ENCODE measurements around the gene SOX15.

Gene SOX15

GRCh38 chr17:7558544-7559319 is 31.2 kb downstream of the SOX15 start, which contains the start of gene TNFSF13:
TNFSF13 (plus strand) TSS chr17:7558750; CDS start chr17:7559040, 290 bp downstream.
- peak within 1 kb of the TSS; percentile 78 for H3K4me3 Mint-ChIP-seq
- H3K4me1 Mint-ChIP-seq (ENCODE audit: low read depth) = peaks cover 52% of the 10 kb centered on the region
- peak within 1 kb of the TSS; percentile 85 for H3K27ac Mint-ChIP-seq

GRCh38 chr17:7557775-7558543 is 31.9 kb downstream of the SOX15 start:
- Mint-ChIP-seq H3K4me1 (ENCODE audit: low read depth) (peaks cover 58% of the 10 kb centered on the region), H3K4me3 (peak overlapping the region; percentile 78), H3K27ac (peak overlapping the region; percentile 85), H3K9me3 (no peaks in the 10 kb centered on the region), H3K27me3 (no peaks in the 10 kb centered on the region), H3K36me3 (ENCODE audit: low read depth) (peaks cover 5% of the 10 kb centered on the region)

More at GRCh38 chr17:7558544-7559319, 31.2 kb downstream of the SOX15 start, which contains the start of gene TNFSF13:
- Mint-ChIP-seq H3K36me3 (ENCODE audit: low read depth) (peaks cover 7% of the 10 kb centered on the region), H3K9me3 (no peaks in the 10 kb centered on the region), H3K27me3 (no peaks in the 10 kb centered on the region)

- H3K4me3 Mint-ChIP-seq = no peak overlapping the region
- H3K36me3 Mint-ChIP-seq (ENCODE audit: low read depth) = peaks cover 4% of the 10 kb centered on the region
- H3K27ac Mint-ChIP-seq = no peak overlapping the region
- H3K27me3 Mint-ChIP-seq = no peaks in the 10 kb centered on the region
- H3K4me1 Mint-ChIP-seq (ENCODE audit: low read depth) = peaks cover 60% of the 10 kb centered on the region
- H3K9me3 Mint-ChIP-seq = no peaks in the 10 kb centered on the region
Measured at GRCh38 chr17:7557147-7557764, 32.6 kb downstream of the SOX15 start.

GRCh38 chr17:7556627-7557026 is 33.3 kb downstream of the SOX15 start:
- Mint-ChIP-seq H3K4me3 (no peak overlapping the region), H3K27ac (peak overlapping the region; percentile 41), H3K27me3 (no peaks in the 10 kb centered on the region), H3K9me3 (no peaks in the 10 kb centered on the region), H3K36me3 (ENCODE audit: low read depth) (peaks cover 4% of the 10 kb centered on the region), H3K4me1 (ENCODE audit: low read depth) (peaks cover 66% of the 10 kb centered on the region)

GRCh38 chr17:7555320-7555948 is 34.5 kb downstream of the SOX15 start:
- H3K4me3 Mint-ChIP-seq = no peak overlapping the region

GRCh38 chr17:7553356-7553755 is 36.5 kb downstream of the SOX15 start:
- H3K27ac Mint-ChIP-seq = peak overlapping the region; percentile 87
- no peaks in the 10 kb centered on the region for H3K27me3 Mint-ChIP-seq
- peaks cover 4% of the 10 kb centered on the region for H3K36me3 Mint-ChIP-seq (ENCODE audit: low read depth)
- no peak overlapping the region for H3K4me3 Mint-ChIP-seq
- peaks cover 69% of the 10 kb centered on the region for H3K4me1 Mint-ChIP-seq (ENCODE audit: low read depth)
- no peaks in the 10 kb centered on the region for H3K9me3 Mint-ChIP-seq

More at GRCh38 chr17:7555320-7555948, 34.5 kb downstream of the SOX15 start:
- H3K27me3 Mint-ChIP-seq = no peaks in the 10 kb centered on the region
- H3K27ac Mint-ChIP-seq = no peak overlapping the region
- no peaks in the 10 kb centered on the region for H3K9me3 Mint-ChIP-seq
- peaks cover 72% of the 10 kb centered on the region for H3K4me1 Mint-ChIP-seq (ENCODE audit: low read depth)
- H3K36me3 Mint-ChIP-seq (ENCODE audit: low read depth) = peaks cover 4% of the 10 kb centered on the region

- Mint-ChIP-seq H3K4me3 (peak overlapping the region; percentile 66), H3K36me3 (ENCODE audit: low read depth) (peaks cover 4% of the 10 kb centered on the region), H3K27ac (peak overlapping the region; percentile 87), H3K9me3 (no peaks in the 10 kb centered on the region), H3K4me1 (ENCODE audit: low read depth) (peaks cover 70% of the 10 kb centered on the region), H3K27me3 (no peaks in the 10 kb centered on the region)
Measured at GRCh38 chr17:7552621-7553051, 37.3 kb downstream of the SOX15 start.

- Mint-ChIP-seq H3K4me1 (ENCODE audit: low read depth) (peaks cover 68% of the 10 kb centered on the region), H3K36me3 (ENCODE audit: low read depth) (peaks cover 4% of the 10 kb centered on the region), H3K4me3 (no peak overlapping the region), H3K27me3 (no peaks in the 10 kb centered on the region), H3K9me3 (no peaks in the 10 kb centered on the region), H3K27ac (peak overlapping the region; percentile 59)
Measured at GRCh38 chr17:7551396-7551795, 38.5 kb downstream of the SOX15 start.

GRCh38 chr17:7550344-7550743 is 39.5 kb downstream of the SOX15 start:
- no peaks in the 10 kb centered on the region for H3K9me3 Mint-ChIP-seq
- H3K27me3 Mint-ChIP-seq = no peaks in the 10 kb centered on the region
- peaks cover 4% of the 10 kb centered on the region for H3K36me3 Mint-ChIP-seq (ENCODE audit: low read depth)
- H3K4me1 Mint-ChIP-seq (ENCODE audit: low read depth) = peaks cover 63% of the 10 kb centered on the region
- H3K4me3 Mint-ChIP-seq = peak overlapping the region; percentile 3
- H3K27ac Mint-ChIP-seq = no peak overlapping the region

- H3K27me3 Mint-ChIP-seq = no peaks in the 10 kb centered on the region
- peak overlapping the region; percentile 80 for H3K4me3 Mint-ChIP-seq
- H3K9me3 Mint-ChIP-seq = no peaks in the 10 kb centered on the region
- peak overlapping the region; percentile 70 for H3K27ac Mint-ChIP-seq
- peaks cover 63% of the 10 kb centered on the region for H3K4me1 Mint-ChIP-seq (ENCODE audit: low read depth)
- H3K36me3 Mint-ChIP-seq (ENCODE audit: low read depth) = peaks cover 4% of the 10 kb centered on the region
Measured at GRCh38 chr17:7549401-7550055, 40.4 kb downstream of the SOX15 start.

- Mint-ChIP-seq H3K27ac (peak within 1 kb of the TSS; percentile 72), H3K4me3 (peak within 1 kb of the TSS; percentile 80), H3K36me3 (ENCODE audit: low read depth) (peaks cover 4% of the 10 kb centered on the region), H3K9me3 (no peaks in the 10 kb centered on the region), H3K4me1 (ENCODE audit: low read depth) (peaks cover 59% of the 10 kb centered on the region), H3K27me3 (no peaks in the 10 kb centered on the region)
Measured at GRCh38 chr17:7548585-7549400, 41.1 kb downstream of the SOX15 start, which contains the start of gene TNFSF12. TNFSF12 (plus strand) TSS chr17:7549058; CDS start chr17:7549154, 96 bp downstream.

- Mint-ChIP-seq H3K36me3 (ENCODE audit: low read depth) (no peaks in the 10 kb centered on the region), H3K27ac (no peak overlapping the region), H3K9me3 (no peaks in the 10 kb centered on the region), H3K4me3 (no peak overlapping the region), H3K27me3 (no peaks in the 10 kb centered on the region), H3K4me1 (ENCODE audit: low read depth) (peaks cover 20% of the 10 kb centered on the region)
Measured at GRCh38 chr17:7544911-7545310, 45.0 kb downstream of the SOX15 start.

GRCh38 chr17:7541074-7541621 is 48.7 kb downstream of the SOX15 start:
- Mint-ChIP-seq H3K36me3 (ENCODE audit: low read depth) (no peaks in the 10 kb centered on the region), H3K9me3 (no peaks in the 10 kb centered on the region), H3K27me3 (no peaks in the 10 kb centered on the region), H3K27ac (no peak overlapping the region), H3K4me1 (ENCODE audit: low read depth) (no peaks in the 10 kb centered on the region), H3K4me3 (no peak overlapping the region)
